ENCODE measurements around the gene OR8B12.

Gene OR8B12

DNA sequence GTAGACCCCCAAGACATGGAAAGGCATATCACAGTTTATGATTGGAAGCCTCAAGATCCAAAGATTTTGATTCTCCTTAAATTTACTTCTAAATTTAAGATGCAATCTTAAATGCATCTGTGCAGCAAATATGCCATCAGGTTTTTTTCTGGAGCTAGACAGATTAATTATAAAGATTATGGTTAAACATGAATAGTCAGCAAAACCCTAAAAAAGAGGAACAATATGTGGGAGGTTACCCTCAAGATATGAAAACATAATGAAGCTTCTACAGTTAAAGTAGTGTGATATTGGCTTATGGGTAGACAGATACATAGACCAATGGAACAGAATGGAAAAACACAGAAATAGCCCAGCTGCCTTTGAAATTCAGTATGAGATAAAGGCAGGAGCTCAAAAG, 31.7 kb downstream of the OR8B12 start:
- no peak for TF ChIP-seq ZFX (IDR thresholded peaks at IDR 0.05; ENCODE audit: borderline replicate concordance)
- TF ChIP-seq, protein P1, sequence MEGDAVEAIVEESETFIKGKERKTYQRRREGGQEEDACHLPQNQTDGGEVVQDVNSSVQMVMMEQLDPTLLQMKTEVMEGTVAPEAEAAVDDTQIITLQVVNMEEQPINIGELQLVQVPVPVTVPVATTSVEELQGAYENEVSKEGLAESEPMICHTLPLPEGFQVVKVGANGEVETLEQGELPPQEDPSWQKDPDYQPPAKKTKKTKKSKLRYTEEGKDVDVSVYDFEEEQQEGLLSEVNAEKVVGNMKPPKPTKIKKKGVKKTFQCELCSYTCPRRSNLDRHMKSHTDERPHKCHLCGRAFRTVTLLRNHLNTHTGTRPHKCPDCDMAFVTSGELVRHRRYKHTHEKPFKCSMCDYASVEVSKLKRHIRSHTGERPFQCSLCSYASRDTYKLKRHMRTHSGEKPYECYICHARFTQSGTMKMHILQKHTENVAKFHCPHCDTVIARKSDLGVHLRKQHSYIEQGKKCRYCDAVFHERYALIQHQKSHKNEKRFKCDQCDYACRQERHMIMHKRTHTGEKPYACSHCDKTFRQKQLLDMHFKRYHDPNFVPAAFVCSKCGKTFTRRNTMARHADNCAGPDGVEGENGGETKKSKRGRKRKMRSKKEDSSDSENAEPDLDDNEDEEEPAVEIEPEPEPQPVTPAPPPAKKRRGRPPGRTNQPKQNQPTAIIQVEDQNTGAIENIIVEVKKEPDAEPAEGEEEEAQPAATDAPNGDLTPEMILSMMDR (IDR thresholded peaks at IDR 0.05) = no peak
- no peak overlapping the region for H3K27ac ChIP-seq

- TF ChIP-seq, protein P1 (IDR thresholded peaks at IDR 0.05) = no peak
- no peak for TF ChIP-seq ZFX (IDR thresholded peaks at IDR 0.05; ENCODE audit: borderline replicate concordance)
- no peak overlapping the region for H3K27ac ChIP-seq
These were observed 33.2 kb downstream of the OR8B12 start for GRCh38 chr11:124510279-124510678.

GRCh38 chr11:124499711-124500110, 43.7 kb downstream of the OR8B12 start:
- TF ChIP-seq, protein P1 (IDR thresholded peaks at IDR 0.05) = no peak
- no peak for TF ChIP-seq ZFX (IDR thresholded peaks at IDR 0.05; ENCODE audit: borderline replicate concordance)
- no peak overlapping the region for H3K27ac ChIP-seq

DNA sequence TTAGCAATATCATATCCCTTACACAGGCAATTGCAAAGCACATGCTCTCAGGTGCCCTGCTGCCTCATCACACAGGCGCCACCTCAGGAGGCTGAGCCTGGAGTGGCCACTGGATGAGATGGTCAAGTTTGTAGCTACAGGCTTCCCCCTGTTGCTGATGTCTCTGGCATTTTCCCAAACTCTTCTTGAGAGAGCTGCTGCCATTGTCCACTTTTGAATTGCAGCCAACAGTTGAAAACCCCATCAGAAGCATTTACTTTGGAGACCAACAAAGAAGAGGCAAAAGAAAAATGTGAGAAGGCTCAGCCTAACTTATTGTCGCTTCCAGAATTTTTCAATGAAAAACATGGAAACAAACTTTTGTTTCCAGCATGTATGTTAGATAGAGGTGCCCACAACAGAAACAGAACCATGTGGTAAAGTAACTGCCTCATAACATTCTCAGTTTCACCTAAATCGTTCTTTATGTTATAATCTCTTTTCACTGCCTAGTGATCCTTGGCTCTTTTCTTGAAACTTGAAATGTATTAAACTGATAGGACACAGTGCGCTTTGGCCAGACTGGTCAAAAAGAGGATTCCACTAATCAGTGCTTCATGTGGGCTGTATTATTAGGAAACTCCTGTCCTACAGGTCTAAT, 50.3 kb downstream of the OR8B12 start:
- no peak overlapping the region for H3K27ac ChIP-seq
- no peak for TF ChIP-seq ZFX (IDR thresholded peaks at IDR 0.05; ENCODE audit: borderline replicate concordance)
- TF ChIP-seq, protein P1 (IDR thresholded peaks at IDR 0.05) = no peak

Data from 22Rv1 (cell line).